GM10266 (cell line): ENCODE data around the gene TMEM223.
"Not testable (repeated sequence)": the region's sequence is repeated elsewhere in the genome, so short reads cannot be mapped to it uniquely, and the experiment has no call there.

ENCODE experiments used
- DNase-seq: peaks from one replicate; pipeline ENCODE4 v3.0.0; 2012; ENCODE audit errors: extremely low spot score
- CTCF ChIP-seq: IDR thresholded peaks from 2 replicates; pipeline ENCODE4 v1.5.1; 2012; ENCODE audit warnings: mild to moderate bottlenecking, low read depth; ENCODE audit not compliant: control insufficient read depth, insufficient read depth; ENCODE audit errors: missing control alignments

TMEM223 gene

DNA sequence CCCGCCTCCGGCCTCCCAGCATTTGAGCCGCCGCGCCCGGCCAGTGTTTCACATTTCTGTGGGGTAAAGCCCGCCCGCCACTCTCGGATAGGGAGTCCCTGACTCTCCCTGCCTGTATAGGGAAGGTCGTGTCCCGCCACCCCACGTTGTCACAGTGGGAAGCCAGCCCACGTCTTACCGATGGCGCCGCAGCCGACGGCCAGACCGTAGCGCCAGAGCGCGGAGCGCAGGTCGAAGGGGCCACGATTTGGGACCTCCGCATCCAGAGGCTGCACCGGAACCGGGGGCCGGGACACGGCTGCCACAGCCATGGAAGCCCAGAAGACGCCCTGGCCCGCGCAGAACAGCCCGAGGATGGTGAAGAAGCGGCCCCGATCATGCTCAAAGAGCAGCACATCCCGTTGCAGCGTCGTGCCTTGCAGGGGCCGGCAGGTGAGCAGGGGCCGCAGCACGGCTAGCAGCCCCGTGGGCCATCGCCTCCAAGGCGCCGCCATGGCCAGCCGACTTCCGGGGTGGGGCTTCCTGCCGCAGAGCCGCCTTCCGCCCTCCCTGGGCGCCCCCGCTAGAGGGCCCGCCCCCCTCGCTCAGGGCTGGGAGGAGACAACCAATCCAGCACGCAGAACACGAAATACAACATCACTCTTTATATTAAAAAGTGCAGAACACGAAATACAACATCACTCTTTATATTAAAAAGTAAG, at the start of gene TMEM223:
Gene TMEM223 (minus strand): TSS at position 506 of the 701 bp plus-strand sequence. CDS start 12 bp downstream, at position 494.
- TF ChIP-seq CTCF = peak; percentile 20
- peak; percentile 92 for DNase-seq

DNA sequence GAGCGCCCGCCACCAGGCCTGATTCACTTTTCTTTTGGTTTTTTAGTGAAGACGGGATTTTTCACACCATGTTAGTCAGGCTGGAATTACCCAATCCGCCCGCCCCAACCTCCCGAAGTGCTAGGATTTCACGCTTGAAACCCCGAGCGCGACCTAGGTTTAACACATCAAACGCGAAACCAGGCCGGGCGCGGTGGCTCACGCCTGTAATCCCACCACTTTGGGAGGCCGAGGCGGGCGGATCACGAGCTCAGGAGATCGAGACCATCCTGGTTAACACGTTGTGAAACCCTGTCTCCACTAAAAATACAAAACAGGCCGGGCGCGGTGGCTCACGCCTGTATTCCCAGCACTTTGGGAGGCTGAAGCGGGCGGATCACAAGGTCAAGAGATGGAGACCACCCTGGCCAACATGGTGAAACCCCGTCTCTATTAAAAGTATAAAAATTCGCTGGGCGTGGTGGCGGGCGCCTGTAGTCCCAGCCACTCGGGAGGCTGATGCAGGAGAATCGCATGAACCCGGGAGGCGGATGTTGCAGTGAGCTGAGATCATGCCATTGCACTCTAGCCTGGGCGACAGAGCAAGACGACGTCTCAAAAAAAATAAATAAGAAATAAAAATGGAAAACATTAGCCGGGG, 49.0 kb upstream of the TMEM223 start:
- not testable (repeated sequence) for DNase-seq

- TF ChIP-seq CTCF = no peak
- DNase-seq = peak; percentile 85
Observed at GRCh38 chr11:62839050-62839945, 47.5 kb upstream of the TMEM223 start, which contains the start of gene WDR74. TSS of gene WDR74 (minus strand) at chr11:62839590. CDS start at chr11:62839570, 20 bp downstream.

- TF ChIP-seq CTCF = no peak
- no peak for DNase-seq
Observed at GRCh38 chr11:62835336-62835735, 43.5 kb upstream of the TMEM223 start.

DNA sequence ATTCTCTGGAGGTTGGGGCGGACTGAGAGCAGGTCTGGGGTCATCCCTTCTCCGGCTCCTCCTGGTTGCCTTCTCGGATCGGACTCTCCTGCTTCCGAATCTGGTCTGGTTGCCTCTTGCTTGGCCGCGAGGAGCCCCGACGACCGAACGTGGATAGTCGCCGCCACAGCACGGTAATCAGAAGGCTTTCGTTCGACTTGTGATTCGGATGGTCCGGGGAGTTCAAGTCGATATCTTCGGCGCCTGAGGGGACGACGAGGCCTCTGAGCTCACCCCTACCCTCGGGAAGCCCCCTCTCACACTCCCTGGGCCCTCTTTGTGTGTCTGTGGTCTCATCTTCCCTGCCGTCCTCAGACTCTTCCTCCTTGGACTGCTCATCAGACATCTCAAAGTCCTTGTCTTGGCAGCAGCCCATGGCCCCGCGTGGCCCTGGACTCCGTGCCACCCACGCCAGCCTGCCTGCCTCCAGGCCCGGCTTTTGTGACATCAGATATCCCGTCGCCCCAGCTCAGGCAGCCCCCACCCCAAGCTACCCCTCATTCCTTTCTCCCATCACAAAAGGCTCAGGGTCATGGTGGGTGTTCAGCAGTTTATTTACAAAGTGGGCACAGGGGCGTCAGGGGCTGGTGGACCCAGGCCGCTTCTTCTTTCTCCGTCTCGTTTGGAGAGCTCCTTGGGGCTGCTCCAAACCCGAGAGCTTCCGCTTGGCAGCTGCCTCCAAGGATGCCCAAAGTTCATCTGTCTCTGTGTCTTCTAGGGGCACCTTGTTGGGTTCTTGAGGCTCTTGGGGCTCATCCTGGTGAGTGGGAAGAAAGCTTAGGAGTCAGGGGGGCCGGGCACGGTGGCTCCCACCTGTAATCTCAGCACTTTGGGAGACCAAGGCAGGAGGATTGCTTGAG, 40.8 kb upstream of the TMEM223 start, which contains the start of gene TEX54:
Gene TEX54 (minus strand): TSS at position 506 of the 899 bp plus-strand sequence.
- peak; percentile 24 for DNase-seq
- no peak for TF ChIP-seq CTCF

GRCh38 chr11:62831520-62832335, 39.9 kb upstream of the TMEM223 start, which contains the start of gene STX5:
TSS of gene STX5 (minus strand) at chr11:62832051. CDS start at chr11:62831243, 808 bp downstream.
- TF ChIP-seq CTCF = no peak
- DNase-seq = peak; percentile 94
